Measurements from ENCODE around the gene FCRL2. TPM values are rescaled to one million over a fixed set of nuclear protein-coding genes. Genes with fewer than 3 reads are reported as not detected.

The FCRL2 gene, protein sequence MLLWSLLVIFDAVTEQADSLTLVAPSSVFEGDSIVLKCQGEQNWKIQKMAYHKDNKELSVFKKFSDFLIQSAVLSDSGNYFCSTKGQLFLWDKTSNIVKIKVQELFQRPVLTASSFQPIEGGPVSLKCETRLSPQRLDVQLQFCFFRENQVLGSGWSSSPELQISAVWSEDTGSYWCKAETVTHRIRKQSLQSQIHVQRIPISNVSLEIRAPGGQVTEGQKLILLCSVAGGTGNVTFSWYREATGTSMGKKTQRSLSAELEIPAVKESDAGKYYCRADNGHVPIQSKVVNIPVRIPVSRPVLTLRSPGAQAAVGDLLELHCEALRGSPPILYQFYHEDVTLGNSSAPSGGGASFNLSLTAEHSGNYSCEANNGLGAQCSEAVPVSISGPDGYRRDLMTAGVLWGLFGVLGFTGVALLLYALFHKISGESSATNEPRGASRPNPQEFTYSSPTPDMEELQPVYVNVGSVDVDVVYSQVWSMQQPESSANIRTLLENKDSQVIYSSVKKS
- total RNA-seq (under 1 TPM; 0.11 to 0.20 TPM), total RNA-seq (0 to 1.9 (median 0.27) reads per million in 172 experiments)
- 0.61 TPM for polyA plus RNA-seq (2013, experiment 1 of 2)
- 0.97 TPM for polyA plus RNA-seq (2013, experiment 2 of 2)

DNA sequence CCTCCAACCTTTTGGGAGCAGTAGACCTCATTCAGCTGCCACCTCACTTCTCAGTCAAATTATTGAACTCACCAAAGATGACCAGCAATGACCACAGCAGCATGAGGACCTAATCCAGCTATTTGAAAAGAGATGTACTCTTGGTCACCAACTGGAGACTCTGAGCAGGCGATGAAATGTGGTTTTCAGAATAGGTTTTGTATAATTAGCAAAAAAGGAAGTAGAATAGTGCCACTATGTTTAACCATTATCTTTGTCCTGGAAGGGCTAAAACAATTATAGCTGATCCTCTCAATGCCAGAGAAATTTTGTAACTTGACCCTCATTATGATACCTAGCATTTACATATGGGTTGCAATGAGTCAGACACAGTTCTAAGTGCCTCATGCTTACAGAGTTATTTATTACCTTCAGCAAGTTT is at the start of gene FCRL2:
FCRL2 (minus strand) TSS at position 162 of the 421 bp plus-strand sequence; CDS start at position 103, 59 bp downstream.
- no peak for DNase-seq
- no peaks in the 10 kb centered on the region for H3K4me1 ChIP-seq (ENCODE audit: insufficient read depth, low read length)
- TF ChIP-seq, protein P1, sequence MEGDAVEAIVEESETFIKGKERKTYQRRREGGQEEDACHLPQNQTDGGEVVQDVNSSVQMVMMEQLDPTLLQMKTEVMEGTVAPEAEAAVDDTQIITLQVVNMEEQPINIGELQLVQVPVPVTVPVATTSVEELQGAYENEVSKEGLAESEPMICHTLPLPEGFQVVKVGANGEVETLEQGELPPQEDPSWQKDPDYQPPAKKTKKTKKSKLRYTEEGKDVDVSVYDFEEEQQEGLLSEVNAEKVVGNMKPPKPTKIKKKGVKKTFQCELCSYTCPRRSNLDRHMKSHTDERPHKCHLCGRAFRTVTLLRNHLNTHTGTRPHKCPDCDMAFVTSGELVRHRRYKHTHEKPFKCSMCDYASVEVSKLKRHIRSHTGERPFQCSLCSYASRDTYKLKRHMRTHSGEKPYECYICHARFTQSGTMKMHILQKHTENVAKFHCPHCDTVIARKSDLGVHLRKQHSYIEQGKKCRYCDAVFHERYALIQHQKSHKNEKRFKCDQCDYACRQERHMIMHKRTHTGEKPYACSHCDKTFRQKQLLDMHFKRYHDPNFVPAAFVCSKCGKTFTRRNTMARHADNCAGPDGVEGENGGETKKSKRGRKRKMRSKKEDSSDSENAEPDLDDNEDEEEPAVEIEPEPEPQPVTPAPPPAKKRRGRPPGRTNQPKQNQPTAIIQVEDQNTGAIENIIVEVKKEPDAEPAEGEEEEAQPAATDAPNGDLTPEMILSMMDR (IDR thresholded peaks at IDR 0.05) = no peak
- ChIA-PET CTCF (no interaction called here), POLR2A (no interaction called here)
- Mint-ChIP-seq H3K9me3 (no peaks in the 10 kb centered on the region), H3K4me3 (no peak within 1 kb of the TSS), H3K4me1 (ENCODE audit: low read depth) (peaks cover 7% of the 10 kb centered on the region), H3K27ac (no peak within 1 kb of the TSS), H3K36me3 (ENCODE audit: low read depth) (no peaks in the 10 kb centered on the region), H3K27me3 (peaks cover 14% of the 10 kb centered on the region)
- H3K9me3 ChIP-seq (ENCODE audit: control insufficient read depth in 1 of 2, insufficient read depth in 1 of 2, low read length in 2 of 2) = no peaks in the 10 kb centered on the region
- no peaks in the 10 kb centered on the region for H3K27me3 ChIP-seq (ENCODE audit: control insufficient read depth in 1 of 2, insufficient read depth in 2 of 2, low read length in 2 of 2)
- no peak within 1 kb of the TSS for H3K4me3 ChIP-seq (ENCODE audit: low read length)
- no peaks in the 10 kb centered on the region for H3K36me3 ChIP-seq (ENCODE audit: insufficient read depth, low read length)
- intact Hi-C loops (cut with DNase I, micrococcal nuclease) = no loop called here
- no peak within 1 kb of the TSS for H3K27ac ChIP-seq (ENCODE audit: low read depth in 1 of 2, low read length in 2 of 2)
- ATAC-seq (ENCODE audit: poor library complexity) = no peak

GRCh38 chr1:157820299-157820698 is 43.4 kb upstream of the FCRL2 start:
- ATAC-seq (ENCODE audit: poor library complexity) (no peak), DNase-seq (no peak)
- Histone ChIP-seq H3K4me3 (ENCODE audit: low read length) (no peak overlapping the region), H3K27ac (ENCODE audit: low read depth in 1 of 2, low read length in 2 of 2) (no peak overlapping the region), H3K9me3 (ENCODE audit: control insufficient read depth in 1 of 2, insufficient read depth in 1 of 2, low read length in 2 of 2) (no peaks in the 10 kb centered on the region), H3K4me1 (ENCODE audit: insufficient read depth, low read length) (no peaks in the 10 kb centered on the region), H3K36me3 (ENCODE audit: insufficient read depth, low read length) (no peaks in the 10 kb centered on the region), H3K27me3 (ENCODE audit: control insufficient read depth in 1 of 2, insufficient read depth in 2 of 2, low read length in 2 of 2) (peaks cover 0 to 4% of the 10 kb centered on the region in 2 experiments)
- Mint-ChIP-seq H3K4me3 (no peak overlapping the region), H3K9me3 (no peaks in the 10 kb centered on the region), H3K27ac (no peak overlapping the region), H3K27me3 (peaks cover 15% of the 10 kb centered on the region), H3K4me1 (ENCODE audit: low read depth) (no peaks in the 10 kb centered on the region), H3K36me3 (ENCODE audit: low read depth) (no peaks in the 10 kb centered on the region)
- intact Hi-C loops (cut with DNase I, micrococcal nuclease) = no loop called here
- CTCF ChIA-PET = no interaction called here
- POLR2A ChIA-PET = no interaction called here
- TF ChIP-seq, protein P1 (IDR thresholded peaks at IDR 0.05) = no peak

DNA sequence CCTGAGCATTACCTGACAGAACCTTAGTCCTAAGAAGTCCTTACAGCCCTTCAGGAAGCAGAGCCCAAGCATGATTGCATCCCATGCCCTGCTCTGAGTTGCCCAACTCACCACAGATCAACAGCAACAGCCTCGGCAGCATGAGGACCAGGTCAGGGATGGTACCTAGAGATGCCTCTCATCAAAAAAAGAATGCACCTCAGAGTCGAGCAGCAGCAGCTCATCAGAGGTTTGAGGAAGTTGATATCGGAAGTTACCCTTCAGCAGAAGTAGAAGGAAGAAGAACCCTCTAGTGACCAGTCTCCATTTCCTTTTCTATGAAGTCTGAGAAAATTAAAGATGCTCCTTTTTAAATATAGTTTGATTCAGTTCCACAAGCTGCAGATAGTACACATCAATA is 43.0 kb upstream of the FCRL2 start, which contains the start of gene FCRL1:
FCRL1 (minus strand) TSS at position 225 of the 400 bp plus-strand sequence; CDS start at position 142, 83 bp downstream.
- TF ChIP-seq, protein P1 (IDR thresholded peaks at IDR 0.05) = no peak
- peaks cover 1% of the 10 kb centered on the region for H3K9me3 Mint-ChIP-seq
- ChIA-PET POLR2A (no interaction called here), CTCF (no interaction called here)
- intact Hi-C loops (cut with DNase I, micrococcal nuclease) = no loop called here
- ATAC-seq (ENCODE audit: poor library complexity) (no peak), DNase-seq (peak in 1 of 14 experiments; percentile 3)
- no peaks in the 10 kb centered on the region for H3K4me1 Mint-ChIP-seq (ENCODE audit: low read depth)
- Histone ChIP-seq H3K4me1 (ENCODE audit: insufficient read depth, low read length) (no peaks in the 10 kb centered on the region), H3K27ac (ENCODE audit: low read depth in 1 of 2, low read length in 2 of 2) (no peak within 1 kb of the TSS), H3K36me3 (ENCODE audit: insufficient read depth, low read length) (no peaks in the 10 kb centered on the region), H3K27me3 (ENCODE audit: control insufficient read depth in 1 of 2, insufficient read depth in 2 of 2, low read length in 2 of 2) (peaks cover 0 to under 1% of the 10 kb centered on the region in 2 experiments), H3K9me3 (ENCODE audit: control insufficient read depth in 1 of 2, insufficient read depth in 1 of 2, low read length in 2 of 2) (no peaks in the 10 kb centered on the region), H3K4me3 (ENCODE audit: low read length) (no peak within 1 kb of the TSS)
- peaks cover 13% of the 10 kb centered on the region for H3K27me3 Mint-ChIP-seq
- no peak within 1 kb of the TSS for H3K4me3 Mint-ChIP-seq
- no peaks in the 10 kb centered on the region for H3K36me3 Mint-ChIP-seq (ENCODE audit: low read depth)
- H3K27ac Mint-ChIP-seq = no peak within 1 kb of the TSS
